Measurements from ENCODE around the gene GINS2.

GINS2 gene

GRCh38 chr16:85640254-85640558, 48.5 kb downstream of the GINS2 start:
- no peak overlapping the region for H3K4me3 ChIP-seq (ENCODE audit: control insufficient read depth, low read depth, low read length)
- DNase-seq (ENCODE audit: low read depth) = no peak
- TF ChIP-seq, protein P1, sequence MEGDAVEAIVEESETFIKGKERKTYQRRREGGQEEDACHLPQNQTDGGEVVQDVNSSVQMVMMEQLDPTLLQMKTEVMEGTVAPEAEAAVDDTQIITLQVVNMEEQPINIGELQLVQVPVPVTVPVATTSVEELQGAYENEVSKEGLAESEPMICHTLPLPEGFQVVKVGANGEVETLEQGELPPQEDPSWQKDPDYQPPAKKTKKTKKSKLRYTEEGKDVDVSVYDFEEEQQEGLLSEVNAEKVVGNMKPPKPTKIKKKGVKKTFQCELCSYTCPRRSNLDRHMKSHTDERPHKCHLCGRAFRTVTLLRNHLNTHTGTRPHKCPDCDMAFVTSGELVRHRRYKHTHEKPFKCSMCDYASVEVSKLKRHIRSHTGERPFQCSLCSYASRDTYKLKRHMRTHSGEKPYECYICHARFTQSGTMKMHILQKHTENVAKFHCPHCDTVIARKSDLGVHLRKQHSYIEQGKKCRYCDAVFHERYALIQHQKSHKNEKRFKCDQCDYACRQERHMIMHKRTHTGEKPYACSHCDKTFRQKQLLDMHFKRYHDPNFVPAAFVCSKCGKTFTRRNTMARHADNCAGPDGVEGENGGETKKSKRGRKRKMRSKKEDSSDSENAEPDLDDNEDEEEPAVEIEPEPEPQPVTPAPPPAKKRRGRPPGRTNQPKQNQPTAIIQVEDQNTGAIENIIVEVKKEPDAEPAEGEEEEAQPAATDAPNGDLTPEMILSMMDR (conservative IDR thresholded peaks at IDR 0.05; ENCODE audit: control insufficient read depth, insufficient read depth, low read depth, low read length) = no peak

DNA sequence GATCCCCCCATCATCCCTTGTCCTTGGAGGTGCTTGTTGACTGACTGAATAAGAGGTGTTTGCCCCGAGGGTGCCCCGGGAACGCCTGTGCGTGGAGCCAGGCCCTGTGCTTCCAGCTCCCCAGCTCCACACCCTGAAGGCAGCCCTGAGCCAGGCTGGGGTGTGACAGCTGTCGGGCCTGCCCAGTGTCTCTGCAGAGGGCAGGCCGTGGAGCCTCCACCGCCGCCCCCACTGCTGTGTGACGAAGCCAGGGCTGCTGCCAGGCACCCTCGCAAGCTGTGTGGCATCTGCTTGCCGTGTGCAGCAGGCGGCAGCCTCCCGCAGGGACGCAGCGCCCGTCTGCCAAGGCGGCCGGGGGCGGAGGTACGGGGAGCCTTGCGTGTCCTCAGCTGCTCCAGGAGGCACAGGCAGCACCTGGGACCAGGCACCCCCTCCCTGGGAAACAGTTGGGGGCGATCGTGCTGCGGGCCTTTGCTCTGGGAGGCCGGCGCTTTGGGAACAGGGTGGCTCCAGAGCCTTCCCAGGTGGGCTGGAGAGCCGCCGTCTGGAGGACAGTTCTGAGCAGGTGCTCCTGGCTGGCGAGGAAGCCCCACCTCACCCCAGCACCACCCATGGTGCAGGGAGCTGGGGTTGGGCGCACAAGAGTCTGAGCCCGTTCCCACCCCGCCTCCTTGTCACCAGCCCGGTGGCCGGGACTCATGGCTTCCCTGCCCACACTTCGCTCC, 49.1 kb downstream of the GINS2 start:
- TF ChIP-seq, protein P1 (conservative IDR thresholded peaks at IDR 0.05; ENCODE audit: control insufficient read depth, insufficient read depth, low read depth, low read length) = no peak
- no peak overlapping the region for H3K4me3 ChIP-seq (ENCODE audit: control insufficient read depth, low read depth, low read length)
- no peak for DNase-seq (ENCODE audit: low read depth)

- TF ChIP-seq, protein P1 (conservative IDR thresholded peaks at IDR 0.05; ENCODE audit: control insufficient read depth, insufficient read depth, low read depth, low read length) = no peak
- no peak for DNase-seq (ENCODE audit: low read depth)
- H3K4me3 ChIP-seq (ENCODE audit: control insufficient read depth, low read depth, low read length) = no peak overlapping the region
Measured at GRCh38 chr16:85638695-85639409, 49.9 kb downstream of the GINS2 start.

GRCh38 chr16:85637808-85638647, 50.7 kb downstream of the GINS2 start:
- DNase-seq (ENCODE audit: low read depth) = no peak
- H3K4me3 ChIP-seq (ENCODE audit: control insufficient read depth, low read depth, low read length) = no peak overlapping the region
- TF ChIP-seq, protein P1 (conservative IDR thresholded peaks at IDR 0.05; ENCODE audit: control insufficient read depth, insufficient read depth, low read depth, low read length) = no peak

DNA sequence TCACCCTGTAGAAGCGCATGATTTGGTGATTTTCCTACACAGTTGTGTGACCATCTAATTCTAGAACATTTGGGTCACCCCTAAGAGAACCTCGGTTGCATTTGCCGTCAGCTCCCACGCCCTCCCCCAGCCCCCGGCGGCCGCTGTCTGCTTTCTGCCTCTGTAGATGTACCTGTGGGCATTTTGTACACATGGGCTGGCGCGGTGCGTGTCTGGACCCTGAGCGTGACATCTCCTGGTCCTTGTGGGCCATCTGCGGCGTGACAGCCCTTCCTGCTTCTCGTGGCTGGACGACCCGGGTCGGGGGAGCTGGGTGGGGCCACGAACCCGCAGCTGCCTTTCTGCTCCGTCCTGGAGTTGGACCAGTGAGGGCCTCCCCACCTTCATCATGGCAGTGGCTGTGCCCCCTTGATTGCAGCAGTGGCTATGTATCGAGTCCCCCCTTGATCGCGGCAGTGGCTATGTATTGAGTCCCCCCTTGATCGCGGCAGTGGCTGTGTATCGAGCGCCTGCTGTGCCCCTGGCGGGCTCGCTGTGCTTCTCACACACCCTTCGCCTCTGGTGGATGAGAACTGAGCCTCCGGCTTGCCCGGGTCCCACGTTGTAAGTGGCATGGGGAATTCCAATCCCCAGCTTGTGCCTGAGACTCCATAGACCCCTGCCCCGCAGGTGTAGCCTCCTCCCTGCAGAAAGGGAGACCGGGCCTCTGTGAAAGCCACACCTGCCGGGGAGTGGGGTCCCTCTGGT, 51.5 kb downstream of the GINS2 start:
- TF ChIP-seq, protein P1 (conservative IDR thresholded peaks at IDR 0.05; ENCODE audit: control insufficient read depth, insufficient read depth, low read depth, low read length) = no peak
- no peak overlapping the region for H3K4me3 ChIP-seq (ENCODE audit: control insufficient read depth, low read depth, low read length)
- no peak for DNase-seq (ENCODE audit: low read depth)

DNA sequence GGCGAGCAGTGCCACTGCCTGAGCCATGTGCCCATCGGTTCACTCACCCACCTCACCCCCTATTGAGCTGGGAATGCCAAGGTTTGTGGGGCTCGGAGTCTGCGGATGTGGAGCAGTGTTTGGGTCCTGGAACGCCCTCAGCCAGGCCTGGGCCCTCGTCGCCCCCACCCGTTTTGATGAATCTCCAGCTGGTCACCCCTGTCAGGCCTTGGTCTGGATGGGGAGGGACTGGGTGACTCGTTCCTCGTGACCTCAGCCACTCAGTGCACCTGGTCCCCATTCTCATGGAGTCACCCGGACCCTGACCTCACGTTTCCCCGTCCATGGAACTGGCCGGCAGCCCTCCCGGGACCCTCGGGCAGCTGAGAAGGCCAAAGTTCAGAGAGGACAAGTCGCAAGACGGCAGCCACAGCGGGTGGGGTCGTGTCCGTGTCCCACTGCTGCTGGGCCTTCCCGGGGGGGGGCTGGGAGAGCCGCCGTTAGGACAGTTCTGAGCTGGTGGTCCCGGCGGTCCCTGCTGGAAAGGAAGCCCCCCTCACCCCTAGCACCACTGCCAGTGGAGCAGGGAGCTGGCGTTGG, 52.4 kb downstream of the GINS2 start:
- no peak overlapping the region for H3K4me3 ChIP-seq (ENCODE audit: control insufficient read depth, low read depth, low read length)
- no peak for DNase-seq (ENCODE audit: low read depth)
- TF ChIP-seq, protein P1 (conservative IDR thresholded peaks at IDR 0.05; ENCODE audit: control insufficient read depth, insufficient read depth, low read depth, low read length) = no peak
